ENCODE results near the gene PTAFR. TPM values are rescaled to one million over a fixed set of nuclear protein-coding genes. Genes with fewer than 3 reads are reported as not detected.

The PTAFR gene
- total RNA-seq, 2 experiments from 2014 or later: 0.47 to 0.50 TPM

DNA sequence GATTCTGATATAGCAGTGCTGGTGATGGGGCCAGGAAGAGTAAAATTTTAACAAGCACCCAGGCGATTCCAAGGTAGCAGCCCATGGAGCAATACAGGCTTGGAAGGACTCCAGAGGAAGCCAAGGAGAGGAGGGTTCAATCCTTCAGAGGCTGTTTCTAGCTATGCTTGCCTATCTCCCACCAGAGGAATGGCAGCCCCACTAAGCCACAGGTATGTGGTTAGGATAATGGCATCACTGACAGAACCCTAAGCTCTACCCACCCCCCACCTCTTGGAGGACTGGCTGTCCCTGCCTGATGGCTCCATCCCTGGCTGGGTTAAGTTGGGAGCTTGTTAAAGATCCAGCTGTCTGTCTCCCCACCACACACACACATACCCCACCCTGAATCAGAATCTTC lies 19.3 kb upstream of the PTAFR start:
- Mint-ChIP-seq H3K27ac (no peak overlapping the region), H3K36me3 (ENCODE audit: low read depth) (peaks cover 40% of the 10 kb centered on the region), H3K27me3 (ENCODE audit: low read depth) (no peaks in the 10 kb centered on the region), H3K9me3 (ENCODE audit: insufficient read depth) (peaks cover 10% of the 10 kb centered on the region), H3K4me1 (ENCODE audit: low read depth) (peaks cover 49% of the 10 kb centered on the region), H3K4me3 (no peak overlapping the region)
- POLR2A ChIA-PET: no interaction called here
- CTCF ChIA-PET: interaction anchor here (3.0 kb wide), 1 partner anchor 104 kb away, joined by 12 read pairs; no protein-coding TSS in a partner anchor
- DNase-seq: no peak
- no peak for ATAC-seq

DNA sequence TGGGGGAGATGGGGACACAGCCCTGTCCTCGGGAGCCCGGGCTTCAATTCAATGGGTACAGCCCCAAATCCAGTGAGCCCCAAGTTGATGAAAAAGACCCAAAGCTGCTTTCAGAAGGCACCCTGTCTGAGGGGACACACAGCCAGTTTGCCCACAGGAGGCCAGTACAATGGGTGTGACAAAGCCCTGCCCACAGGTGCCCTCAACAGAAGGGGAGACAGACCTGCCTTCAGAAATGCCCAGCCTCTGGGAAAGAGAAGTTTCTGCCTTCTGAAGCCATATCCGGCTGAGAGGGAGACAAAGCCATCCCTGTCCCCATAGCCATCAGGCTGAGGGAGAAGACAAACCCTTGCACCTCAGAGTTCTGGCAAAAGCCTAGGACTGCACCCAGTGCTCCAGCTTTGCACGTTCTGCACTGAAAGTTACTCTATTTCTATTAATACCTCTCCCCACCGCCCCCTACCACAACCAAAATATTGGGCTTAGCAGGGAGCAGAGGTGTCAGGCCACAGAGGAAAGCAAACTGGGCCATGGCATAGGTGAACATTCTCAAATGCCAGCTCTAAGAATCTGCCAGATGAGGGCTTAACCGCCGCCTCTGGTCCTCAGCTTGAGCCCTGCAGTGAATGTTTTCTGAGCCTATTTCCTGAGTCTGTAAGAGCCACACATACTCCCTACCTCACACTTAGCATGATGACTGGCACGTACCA lies 18.0 kb upstream of the PTAFR start:
- no peak for DNase-seq
- Mint-ChIP-seq H3K27ac (no peak overlapping the region), H3K9me3 (ENCODE audit: insufficient read depth) (peaks cover 10% of the 10 kb centered on the region), H3K27me3 (ENCODE audit: low read depth) (no peaks in the 10 kb centered on the region), H3K4me1 (ENCODE audit: low read depth) (peaks cover 38% of the 10 kb centered on the region), H3K36me3 (ENCODE audit: low read depth) (peaks cover 28% of the 10 kb centered on the region), H3K4me3 (no peak overlapping the region)
- CTCF ChIA-PET: interaction anchor here (0.5 to 3.0 kb wide), 3 partner anchors 14 to 1328 kb away, joined by 3 to 12 read pairs (median 3); no protein-coding TSS in a partner anchor
- no peak for ATAC-seq
- POLR2A ChIA-PET: interaction anchor here (0.7 kb wide), 1 partner anchor 10 kb away, joined by 3 read pairs; no protein-coding TSS in a partner anchor

DNA sequence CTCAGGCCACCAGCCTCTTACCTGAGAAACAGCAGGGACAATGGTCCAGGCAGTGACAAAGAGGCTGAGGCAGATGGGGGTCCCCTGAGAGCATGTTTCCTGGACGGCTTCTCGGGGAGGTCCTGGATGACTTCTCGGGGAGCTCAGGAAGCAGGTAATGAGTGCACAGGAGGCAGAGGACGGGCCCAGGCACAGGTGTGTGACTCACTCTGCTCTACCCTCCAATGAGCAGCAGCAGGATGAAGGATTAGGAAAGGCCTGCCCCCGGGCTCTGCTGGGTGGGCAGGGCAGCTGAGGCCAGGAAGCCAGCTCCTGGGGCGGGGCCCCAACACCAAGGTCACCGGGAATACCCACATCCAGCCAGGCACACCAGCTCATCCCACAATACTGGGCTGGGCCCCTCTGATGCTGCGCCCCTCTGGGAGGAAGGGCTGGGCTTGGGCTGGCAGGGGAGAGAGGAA lies 17.2 kb upstream of the PTAFR start:
- peaks cover 2% of the 10 kb centered on the region for H3K9me3 Mint-ChIP-seq (ENCODE audit: insufficient read depth)
- CTCF ChIA-PET: no interaction called here
- no peak for ATAC-seq
- no peak for DNase-seq
- H3K36me3 Mint-ChIP-seq (ENCODE audit: low read depth): peaks cover 21% of the 10 kb centered on the region
- POLR2A ChIA-PET: no interaction called here
- H3K27me3 Mint-ChIP-seq (ENCODE audit: low read depth): no peaks in the 10 kb centered on the region
- H3K4me1 Mint-ChIP-seq (ENCODE audit: low read depth): peaks cover 31% of the 10 kb centered on the region
- H3K27ac Mint-ChIP-seq: no peak overlapping the region
- H3K4me3 Mint-ChIP-seq: no peak overlapping the region

DNA sequence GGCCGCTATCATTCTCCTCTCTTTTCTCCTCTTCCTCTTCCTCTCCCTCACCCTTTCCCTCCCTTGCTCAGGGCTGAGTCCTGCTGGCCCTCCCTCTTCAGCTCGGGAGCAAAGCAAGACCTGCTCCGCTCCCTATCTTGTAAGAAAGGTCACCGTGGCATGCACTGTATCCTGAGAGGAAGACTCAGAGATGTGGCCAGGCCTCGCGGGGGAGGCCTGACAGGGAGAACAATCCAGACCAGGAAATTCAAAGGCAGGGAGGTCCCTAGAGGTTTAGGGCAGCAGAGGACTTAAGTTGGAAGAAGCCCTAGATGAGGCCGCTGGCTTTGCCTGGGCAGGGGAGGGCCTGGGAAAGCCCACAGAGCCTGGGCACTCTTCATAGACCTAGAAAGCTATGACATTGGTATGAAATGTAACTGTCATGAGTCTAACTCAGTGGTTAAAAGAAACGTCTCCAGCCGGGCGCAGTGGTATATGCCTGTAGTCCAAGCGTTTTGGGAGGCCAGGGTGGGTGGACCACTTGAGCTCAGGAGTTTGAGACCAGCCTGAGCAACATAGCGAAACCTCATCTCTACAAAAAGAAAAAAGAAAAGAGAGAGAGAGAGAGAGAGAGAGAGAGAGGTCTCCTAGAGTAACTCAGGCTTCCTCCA lies 14.6 kb upstream of the PTAFR start:
- peak overlapping the region; percentile 28 for H3K27ac Mint-ChIP-seq
- no peak overlapping the region for H3K4me3 Mint-ChIP-seq
- H3K36me3 Mint-ChIP-seq (ENCODE audit: low read depth): no peaks in the 10 kb centered on the region
- H3K9me3 Mint-ChIP-seq (ENCODE audit: insufficient read depth): no peaks in the 10 kb centered on the region
- CTCF ChIA-PET: no interaction called here
- no peak for ATAC-seq
- DNase-seq: no peak
- POLR2A ChIA-PET: no interaction called here
- H3K27me3 Mint-ChIP-seq (ENCODE audit: low read depth): peaks cover 4% of the 10 kb centered on the region
- H3K4me1 Mint-ChIP-seq (ENCODE audit: low read depth): peaks cover 8% of the 10 kb centered on the region

DNA sequence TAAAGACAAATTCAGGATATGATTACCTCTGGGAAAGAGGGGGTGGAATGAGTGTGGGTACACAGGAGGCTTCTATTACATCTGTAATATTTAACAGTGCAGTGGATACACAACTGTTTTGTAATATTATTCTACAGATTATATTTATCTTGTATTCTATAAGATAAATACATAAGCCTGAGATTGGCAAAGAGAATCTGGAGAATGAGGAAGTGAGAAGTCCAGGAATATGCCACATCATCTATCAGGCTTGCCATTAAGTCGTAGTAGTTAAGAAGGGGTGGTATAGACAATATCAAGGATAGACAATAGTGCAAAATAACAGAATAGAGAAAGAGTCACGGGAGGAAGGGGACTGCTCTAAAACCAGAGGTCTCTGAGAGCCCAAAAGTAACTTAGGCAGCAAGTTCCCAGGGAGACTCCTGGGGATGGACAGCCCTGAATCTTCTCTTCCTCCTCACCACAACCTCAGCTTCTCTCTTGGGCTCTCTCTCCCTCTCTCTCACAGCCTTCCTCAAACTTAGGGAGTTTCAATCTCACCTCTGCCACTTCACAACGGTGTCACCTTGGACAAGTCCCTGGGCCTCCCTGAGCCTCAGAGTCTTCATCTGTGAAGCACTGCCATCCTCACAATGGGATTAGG lies 14.0 kb upstream of the PTAFR start:
- ATAC-seq: no peak
- H3K9me3 Mint-ChIP-seq (ENCODE audit: insufficient read depth): no peaks in the 10 kb centered on the region
- CTCF ChIA-PET: no interaction called here

DNA sequence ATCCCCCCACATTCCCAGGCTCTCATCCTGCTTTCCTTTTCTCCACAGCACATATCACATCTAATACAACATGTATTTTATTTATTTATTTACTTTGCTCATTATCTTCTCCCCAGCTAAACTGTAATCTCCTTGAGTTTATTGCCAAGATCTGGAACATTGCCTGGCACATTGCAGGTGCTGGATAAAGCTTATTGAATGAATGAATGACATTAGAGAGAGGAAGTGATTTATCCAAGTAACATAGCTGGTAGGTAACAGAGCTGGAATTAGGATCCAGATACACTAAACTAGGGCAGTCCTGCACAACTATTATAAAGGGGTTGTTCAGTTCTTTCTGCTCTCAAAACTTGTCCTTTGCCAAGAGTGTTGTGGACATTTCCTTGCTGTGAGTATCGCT lies 8.6 kb upstream of the PTAFR start:
- no peak overlapping the region for H3K4me3 Mint-ChIP-seq
- H3K4me1 Mint-ChIP-seq (ENCODE audit: low read depth): peaks cover 15% of the 10 kb centered on the region
- peaks cover 23% of the 10 kb centered on the region for H3K27me3 Mint-ChIP-seq (ENCODE audit: low read depth)
- H3K36me3 Mint-ChIP-seq (ENCODE audit: low read depth): peaks cover 2% of the 10 kb centered on the region
- ATAC-seq (no peak), DNase-seq (no peak)
- H3K9me3 Mint-ChIP-seq (ENCODE audit: insufficient read depth): no peaks in the 10 kb centered on the region
- CTCF ChIA-PET: no interaction called here
- POLR2A ChIA-PET: interaction anchor here (0.6 to 0.7 kb wide), 2 partner anchors 10 to 12 kb away, joined by 3 read pairs; no protein-coding TSS in a partner anchor
- H3K27ac Mint-ChIP-seq: no peak overlapping the region

More for the DNA sequence above, 14.0 kb upstream of the PTAFR start:
- Mint-ChIP-seq H3K4me1 (ENCODE audit: low read depth) (peaks cover 2% of the 10 kb centered on the region), H3K27me3 (ENCODE audit: low read depth) (peaks cover 4% of the 10 kb centered on the region), H3K4me3 (no peak overlapping the region), H3K36me3 (ENCODE audit: low read depth) (no peaks in the 10 kb centered on the region), H3K27ac (no peak overlapping the region)
- DNase-seq: no peak
- POLR2A ChIA-PET: no interaction called here

DNA sequence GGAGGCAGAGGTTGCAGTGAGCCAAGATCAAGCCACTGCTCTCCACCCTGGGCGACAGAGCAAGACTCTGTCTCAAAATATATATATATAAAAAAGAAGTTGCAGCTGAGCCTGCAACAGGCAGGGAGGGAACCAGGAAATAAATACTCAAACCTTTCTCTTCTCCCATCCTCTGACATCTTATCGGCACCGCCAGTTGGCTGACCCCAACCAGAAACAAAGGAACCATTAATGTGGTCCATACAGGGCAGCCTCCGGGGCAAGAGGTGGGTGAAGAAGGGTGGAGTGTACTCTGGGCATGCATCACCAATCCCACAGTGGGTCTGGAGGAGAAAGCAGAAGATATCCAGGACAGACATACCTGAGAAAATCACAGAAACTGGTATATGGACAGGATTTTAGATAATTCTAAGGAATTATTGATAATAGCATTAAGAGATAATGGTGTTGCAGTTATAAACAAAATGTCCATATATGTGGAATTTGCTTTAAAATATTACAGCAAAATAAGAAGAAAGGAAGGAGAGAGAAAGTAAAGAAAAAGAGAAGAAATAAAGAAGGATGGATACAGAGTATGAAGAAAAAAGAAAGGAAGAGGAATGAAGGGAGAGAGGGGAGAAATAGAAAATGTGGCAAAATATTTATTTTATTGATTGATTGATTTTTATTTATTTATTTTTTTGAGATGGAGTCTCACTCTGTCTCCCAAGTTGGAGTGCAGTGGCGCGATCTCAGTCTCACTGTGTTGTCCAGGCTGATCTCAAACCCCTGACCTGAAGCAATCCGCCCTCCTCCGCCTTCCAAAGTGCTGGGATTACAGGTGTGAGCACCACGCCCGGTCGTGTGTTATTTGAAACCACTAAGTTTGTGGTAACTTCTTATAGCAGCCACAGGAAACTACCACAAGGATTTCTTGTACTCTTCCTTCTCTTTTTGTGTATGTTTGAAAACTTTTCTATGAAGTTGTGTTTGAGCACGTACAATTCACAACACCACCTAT lies 4.1 kb upstream of the PTAFR start:
- H3K9me3 Mint-ChIP-seq (ENCODE audit: insufficient read depth): no peaks in the 10 kb centered on the region
- peak overlapping the region; percentile 42 for H3K4me3 Mint-ChIP-seq
- H3K27ac Mint-ChIP-seq: peak overlapping the region; percentile 56
- H3K36me3 Mint-ChIP-seq (ENCODE audit: low read depth): peaks cover 2% of the 10 kb centered on the region
- H3K27me3 Mint-ChIP-seq (ENCODE audit: low read depth): peaks cover 47% of the 10 kb centered on the region
- ChIA-PET CTCF (no interaction called here), POLR2A (no interaction called here)
- no peak for ATAC-seq
- peaks cover 26% of the 10 kb centered on the region for H3K4me1 Mint-ChIP-seq (ENCODE audit: low read depth)
- no peak for DNase-seq

DNA sequence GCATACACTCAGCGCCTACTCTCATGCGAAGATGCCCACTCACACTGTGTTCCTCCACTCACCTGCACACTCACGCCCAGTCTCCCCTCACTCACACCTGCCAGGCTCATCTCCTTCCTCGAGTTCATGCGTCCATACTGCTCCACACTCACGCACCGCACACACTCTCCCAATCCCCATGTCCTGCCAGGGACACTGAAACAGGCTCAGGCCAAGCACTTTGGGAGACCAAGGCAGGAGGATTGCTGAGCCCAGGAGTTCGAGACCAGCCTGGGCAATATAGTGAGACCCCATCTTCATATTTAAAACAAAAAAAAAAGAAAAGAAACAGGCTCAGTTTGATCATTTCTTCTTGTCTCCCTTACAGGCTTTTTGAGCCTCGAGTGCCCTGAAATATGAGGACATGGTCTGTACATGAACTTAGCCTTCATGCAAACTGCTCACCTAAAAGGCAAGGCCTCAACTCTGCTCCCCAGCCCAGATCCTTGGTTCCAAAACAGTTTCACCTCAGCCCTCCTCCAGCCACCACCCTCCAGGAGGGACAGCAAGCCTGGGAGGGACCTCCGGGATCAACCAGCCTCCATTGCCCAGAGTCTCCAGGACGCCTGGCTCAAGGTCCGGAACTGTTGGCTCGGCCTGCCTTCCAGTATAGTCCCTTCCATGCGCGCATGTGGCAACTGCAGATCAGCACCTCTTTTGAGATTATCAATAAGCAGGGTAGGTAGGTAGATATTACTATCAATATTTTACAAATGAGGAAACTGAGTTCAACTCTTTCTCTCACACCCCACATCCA lies 2.4 kb upstream of the PTAFR start:
- Mint-ChIP-seq H3K4me1 (ENCODE audit: low read depth) (peaks cover 29% of the 10 kb centered on the region), H3K27me3 (ENCODE audit: low read depth) (peaks cover 47% of the 10 kb centered on the region), H3K9me3 (ENCODE audit: insufficient read depth) (no peaks in the 10 kb centered on the region), H3K27ac (no peak overlapping the region), H3K4me3 (no peak overlapping the region), H3K36me3 (ENCODE audit: low read depth) (peaks cover 2% of the 10 kb centered on the region)
- POLR2A ChIA-PET: no interaction called here
- CTCF ChIA-PET: no interaction called here
- DNase-seq (no peak), ATAC-seq (no peak)

DNA sequence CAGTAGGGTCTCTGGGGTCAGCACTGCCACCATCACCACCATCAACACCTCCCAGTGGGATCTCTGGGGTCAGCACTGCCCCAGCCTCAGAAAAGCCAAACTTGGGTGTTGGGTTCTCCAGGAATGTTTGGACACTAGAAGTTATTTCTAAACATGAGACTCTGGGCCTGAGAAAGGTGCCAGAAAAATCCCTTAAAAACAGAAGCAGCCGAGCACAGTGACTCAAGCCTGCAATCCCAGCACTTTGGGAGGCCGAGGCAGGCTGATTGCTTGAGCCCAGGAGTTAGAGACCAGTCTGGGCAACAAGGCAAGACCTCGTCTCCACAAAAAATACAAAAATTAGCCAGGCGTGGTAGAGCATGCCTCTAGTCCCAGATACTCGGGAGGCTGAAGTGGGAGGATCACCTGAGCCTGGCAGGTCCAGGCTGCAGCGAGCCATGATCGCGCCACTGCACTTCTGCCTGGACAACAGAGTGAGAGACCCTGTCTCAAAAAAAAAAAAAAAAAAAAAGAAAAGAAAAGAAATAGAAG lies 470 bp downstream of the PTAFR start:
- Mint-ChIP-seq H3K27me3 (ENCODE audit: low read depth) (peaks cover 47% of the 10 kb centered on the region), H3K9me3 (ENCODE audit: insufficient read depth) (no peaks in the 10 kb centered on the region), H3K36me3 (ENCODE audit: low read depth) (no peaks in the 10 kb centered on the region), H3K4me3 (no peak overlapping the region), H3K27ac (no peak overlapping the region), H3K4me1 (ENCODE audit: low read depth) (peaks cover 49% of the 10 kb centered on the region)
- no peak for DNase-seq
- POLR2A ChIA-PET: no interaction called here
- ATAC-seq: no peak
- CTCF ChIA-PET: no interaction called here

DNA sequence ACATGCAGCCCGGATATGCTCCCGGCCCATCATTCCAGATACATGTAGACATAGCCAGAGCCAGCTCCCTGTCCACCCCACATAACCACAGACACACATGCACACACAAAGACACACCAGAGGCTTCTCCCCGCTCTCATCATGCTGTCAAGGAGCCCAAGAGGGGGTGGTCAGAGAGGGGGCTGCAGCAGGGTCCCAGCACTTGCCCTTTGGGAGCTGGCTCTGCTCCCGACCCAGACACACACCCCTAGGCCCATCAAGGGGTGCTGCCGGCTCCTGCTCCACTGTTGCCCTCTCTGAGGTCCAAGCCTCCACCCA lies 2.6 kb downstream of the PTAFR start:
- Mint-ChIP-seq H3K4me3 (no peak overlapping the region), H3K4me1 (ENCODE audit: low read depth) (peaks cover 55% of the 10 kb centered on the region), H3K36me3 (ENCODE audit: low read depth) (no peaks in the 10 kb centered on the region), H3K27ac (no peak overlapping the region), H3K9me3 (ENCODE audit: insufficient read depth) (no peaks in the 10 kb centered on the region), H3K27me3 (ENCODE audit: low read depth) (peaks cover 40% of the 10 kb centered on the region)
- ChIA-PET POLR2A (interaction anchor here (0.6 kb wide), 1 partner anchor 11 kb away, joined by 3 read pairs; no protein-coding TSS in a partner anchor), CTCF (interaction anchor here (0.6 kb wide), 1 partner anchor 135 kb away, joined by 4 read pairs; no protein-coding TSS in a partner anchor)
- DNase-seq: no peak
- no peak for ATAC-seq

Data from activated CD8-positive, alpha-beta T cell treated with anti-CD3 and anti-CD28 coated beads, Interleukin-2, amount 10 ng/mL, durations not matched to agents 7 days and 5 days (primary cell).